Measurements from ENCODE around the gene OR8B8.

GRCh38 chr11:124465368-124465767, 19.9 kb upstream of the OR8B8 start:
- TF ChIP-seq, protein P1, sequence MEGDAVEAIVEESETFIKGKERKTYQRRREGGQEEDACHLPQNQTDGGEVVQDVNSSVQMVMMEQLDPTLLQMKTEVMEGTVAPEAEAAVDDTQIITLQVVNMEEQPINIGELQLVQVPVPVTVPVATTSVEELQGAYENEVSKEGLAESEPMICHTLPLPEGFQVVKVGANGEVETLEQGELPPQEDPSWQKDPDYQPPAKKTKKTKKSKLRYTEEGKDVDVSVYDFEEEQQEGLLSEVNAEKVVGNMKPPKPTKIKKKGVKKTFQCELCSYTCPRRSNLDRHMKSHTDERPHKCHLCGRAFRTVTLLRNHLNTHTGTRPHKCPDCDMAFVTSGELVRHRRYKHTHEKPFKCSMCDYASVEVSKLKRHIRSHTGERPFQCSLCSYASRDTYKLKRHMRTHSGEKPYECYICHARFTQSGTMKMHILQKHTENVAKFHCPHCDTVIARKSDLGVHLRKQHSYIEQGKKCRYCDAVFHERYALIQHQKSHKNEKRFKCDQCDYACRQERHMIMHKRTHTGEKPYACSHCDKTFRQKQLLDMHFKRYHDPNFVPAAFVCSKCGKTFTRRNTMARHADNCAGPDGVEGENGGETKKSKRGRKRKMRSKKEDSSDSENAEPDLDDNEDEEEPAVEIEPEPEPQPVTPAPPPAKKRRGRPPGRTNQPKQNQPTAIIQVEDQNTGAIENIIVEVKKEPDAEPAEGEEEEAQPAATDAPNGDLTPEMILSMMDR (IDR thresholded peaks at IDR 0.05 in 2 of 3, conservative IDR thresholded peaks at IDR 0.05 in 1 of 3; ENCODE audit: control insufficient read depth in 2 of 3, extremely low read depth in 1 of 3, insufficient read depth in 1 of 3, low read depth in 3 of 3, low read length in 3 of 3) = no peak
- TF ChIP-seq NRF1 (conservative IDR thresholded peaks at IDR 0.05; ENCODE audit: low read depth, low read length) (no peak), NFIC (IDR thresholded peaks at IDR 0.05; ENCODE audit: low read depth, low read length) (no peak), RAD21 (IDR thresholded peaks at IDR 0.05; ENCODE audit: insufficient read depth, low read depth, low read length) (no peak), NR2F1 (conservative IDR thresholded peaks at IDR 0.05) (no peak), EZH2 (IDR thresholded peaks at IDR 0.05; ENCODE audit: borderline replicate concordance, control insufficient read depth, low read depth, low read length) (no peak), BHLHE40 (IDR thresholded peaks at IDR 0.05; ENCODE audit: borderline replicate concordance in 1 of 2, low read depth in 2 of 2, low read length in 1 of 2) (no peak)
